ENCODE measurements around the gene PARP16. TPM values are rescaled to one million over a fixed set of nuclear protein-coding genes. Genes with fewer than 3 reads are reported as not detected.

The PARP16 gene
- total RNA-seq, 1 donor from 2014 or later: 3.5 TPM

GRCh38 chr15:65331811-65332210 lies 45.1 kb upstream of the PARP16 start:
- H3K4me3 ChIP-seq (ENCODE audit: low read depth, low read length): no peak overlapping the region
- DNase-seq (ENCODE audit: low read depth): no peak
- TF ChIP-seq, protein P1, sequence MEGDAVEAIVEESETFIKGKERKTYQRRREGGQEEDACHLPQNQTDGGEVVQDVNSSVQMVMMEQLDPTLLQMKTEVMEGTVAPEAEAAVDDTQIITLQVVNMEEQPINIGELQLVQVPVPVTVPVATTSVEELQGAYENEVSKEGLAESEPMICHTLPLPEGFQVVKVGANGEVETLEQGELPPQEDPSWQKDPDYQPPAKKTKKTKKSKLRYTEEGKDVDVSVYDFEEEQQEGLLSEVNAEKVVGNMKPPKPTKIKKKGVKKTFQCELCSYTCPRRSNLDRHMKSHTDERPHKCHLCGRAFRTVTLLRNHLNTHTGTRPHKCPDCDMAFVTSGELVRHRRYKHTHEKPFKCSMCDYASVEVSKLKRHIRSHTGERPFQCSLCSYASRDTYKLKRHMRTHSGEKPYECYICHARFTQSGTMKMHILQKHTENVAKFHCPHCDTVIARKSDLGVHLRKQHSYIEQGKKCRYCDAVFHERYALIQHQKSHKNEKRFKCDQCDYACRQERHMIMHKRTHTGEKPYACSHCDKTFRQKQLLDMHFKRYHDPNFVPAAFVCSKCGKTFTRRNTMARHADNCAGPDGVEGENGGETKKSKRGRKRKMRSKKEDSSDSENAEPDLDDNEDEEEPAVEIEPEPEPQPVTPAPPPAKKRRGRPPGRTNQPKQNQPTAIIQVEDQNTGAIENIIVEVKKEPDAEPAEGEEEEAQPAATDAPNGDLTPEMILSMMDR (conservative IDR thresholded peaks at IDR 0.05; ENCODE audit: low read depth, low read length): no peak

GRCh38 chr15:65330934-65331645 lies 44.4 kb upstream of the PARP16 start:
- no peak overlapping the region for H3K4me3 ChIP-seq (ENCODE audit: low read depth, low read length)
- TF ChIP-seq, protein P1 (conservative IDR thresholded peaks at IDR 0.05; ENCODE audit: low read depth, low read length): no peak
- no peak for DNase-seq (ENCODE audit: low read depth)

- no peak for DNase-seq (ENCODE audit: low read depth)
- TF ChIP-seq, protein P1 (conservative IDR thresholded peaks at IDR 0.05; ENCODE audit: low read depth, low read length): no peak
- H3K4me3 ChIP-seq (ENCODE audit: low read depth, low read length): no peak overlapping the region
These were observed 43.5 kb upstream of the PARP16 start for GRCh38 chr15:65329984-65330735.

DNA sequence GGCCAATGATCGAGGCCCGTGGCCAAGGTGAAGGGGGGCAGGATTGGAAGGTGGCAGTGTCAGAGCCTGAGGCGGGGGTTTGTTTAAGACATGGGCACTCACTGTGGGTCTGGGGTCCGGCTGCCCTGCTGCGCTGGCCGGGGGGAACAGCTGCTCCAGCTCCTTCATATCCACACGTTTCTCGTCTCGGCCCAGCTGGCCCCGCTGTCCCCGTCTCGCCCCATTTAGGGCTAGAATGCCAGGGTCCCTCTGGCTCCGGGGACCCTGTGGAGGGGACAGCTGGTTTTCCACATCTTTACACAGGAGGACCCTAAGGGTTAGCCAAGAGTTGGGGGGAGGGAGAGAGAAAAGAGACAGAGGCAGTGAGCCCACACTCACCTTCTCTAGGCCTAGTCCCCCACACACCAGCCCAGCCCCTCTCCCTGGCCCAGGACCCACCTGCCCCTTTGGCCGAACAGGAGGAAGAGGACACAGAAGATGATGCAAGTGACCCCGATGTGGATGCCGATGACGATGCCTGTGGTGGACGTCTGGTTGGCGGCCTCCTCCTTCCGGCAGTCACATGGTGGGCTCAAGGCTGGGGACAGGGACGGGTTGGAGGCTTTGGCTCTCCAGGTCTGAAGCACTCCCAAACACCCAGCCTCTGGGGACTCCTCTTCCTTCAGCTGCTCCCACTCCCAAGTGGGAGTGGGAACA lies 42.8 kb upstream of the PARP16 start:
- H3K4me3 ChIP-seq (ENCODE audit: low read depth, low read length): no peak overlapping the region
- TF ChIP-seq, protein P1 (conservative IDR thresholded peaks at IDR 0.05; ENCODE audit: low read depth, low read length): no peak
- no peak for DNase-seq (ENCODE audit: low read depth)

GRCh38 chr15:65328506-65329287 lies 42.0 kb upstream of the PARP16 start:
- H3K4me3 ChIP-seq (ENCODE audit: low read depth, low read length): no peak overlapping the region
- TF ChIP-seq, protein P1 (conservative IDR thresholded peaks at IDR 0.05; ENCODE audit: low read depth, low read length): no peak
- no peak for DNase-seq (ENCODE audit: low read depth)

GRCh38 chr15:65327651-65328393 lies 41.1 kb upstream of the PARP16 start:
- H3K4me3 ChIP-seq (ENCODE audit: low read depth, low read length): no peak overlapping the region
- TF ChIP-seq, protein P1 (conservative IDR thresholded peaks at IDR 0.05; ENCODE audit: low read depth, low read length): no peak
- DNase-seq (ENCODE audit: low read depth): no peak

All from epithelial cell of proximal tubule (primary cell).